PC-3 (cell line): ENCODE data around the gene RYR2. TPM values are rescaled to one million over a fixed set of nuclear protein-coding genes. Genes with fewer than 3 reads are reported as not detected.

Source experiments
- ATAC-seq: fragments of 200-7000 bp; cut with Tn5 transposase; 2 replicates; pipeline ENCODE4 v1.9.1; 2020; ENCODE audit warnings: mild to moderate bottlenecking, moderate library complexity
- BruUV-seq: library from RNA; stranded (reverse); fragments of 400-500 nt; replicated peaks from 2 replicates; lab custom pipeline; 2021; lab: Mats Ljungman, UMichigan
- CTCF ChIA-PET: fragments of 300-600 bp; sonication (Branson Sonifier 250); formaldehyde crosslinking; loops from one replicate; lab custom pipeline; 2022; ENCODE audit warnings: antibody characterized with exemption; lab: Charles Lee
- POLR2A ChIA-PET: fragments of 300-600 bp; sonication (Branson Sonifier 250); formaldehyde crosslinking; loops from one replicate; lab custom pipeline; 2022; ENCODE audit warnings: antibody characterized with exemption; ENCODE audit not compliant: unreplicated experiment; lab: Charles Lee
- DNase-seq: peaks from one replicate; pipeline ENCODE4 v3.0.0-alpha.2; 2015
- H2AFZ ChIP-seq: fragments of 300-600 bp; sonication (generic); 2 replicates; pipeline ENCODE4 v1.6.0; 2016; ENCODE audit warnings: antibody characterized with exemption, low read length
- H3F3A ChIP-seq: fragments of 300-600 bp; sonication (generic); one replicate; pipeline ENCODE4 v1.6.0; 2017; ENCODE audit warnings: antibody characterized with exemption, low read length, control low read depth, mild to moderate bottlenecking; ENCODE audit not compliant: unreplicated experiment
- H3K27ac ChIP-seq: fragments of 300-600 bp; sonication (generic); 2 replicates; pipeline ENCODE4 v1.5.1; 2016; ENCODE audit warnings: mild to moderate bottlenecking, low read length
- H3K27me3 ChIP-seq: fragments of 300-600 bp; sonication (generic); 2 replicates; pipeline ENCODE4 v1.6.1; 2016; ENCODE audit warnings: low read length, mixed read lengths
- H3K36me3 ChIP-seq: fragments of 300-600 bp; sonication (generic); 2 replicates; pipeline ENCODE4 v1.6.1; 2016; ENCODE audit warnings: low read depth, mixed run types, low read length, mixed read lengths
- H3K4me1 ChIP-seq: fragments of 300-600 bp; sonication (generic); 2 replicates; pipeline ENCODE4 v1.5.1; 2016; ENCODE audit warnings: low read length; ENCODE audit not compliant: insufficient read depth
- H3K4me2 ChIP-seq: fragments of 300-600 bp; sonication (generic); 2 replicates; pipeline ENCODE4 v1.6.0; 2016; ENCODE audit warnings: low read length
- H3K4me3 ChIP-seq: fragments of 300-600 bp; sonication (generic); 2 replicates; pipeline ENCODE4 v1.5.1; 2016; ENCODE audit warnings: mild to moderate bottlenecking, low read length, mixed read lengths
- H3K79me2 ChIP-seq: fragments of 300-600 bp; sonication (generic); 2 replicates; pipeline ENCODE4 v1.6.1; 2017; ENCODE audit warnings: low read length, mixed read lengths
- H3K9ac ChIP-seq: fragments of 300-600 bp; sonication (generic); 2 replicates; pipeline ENCODE4 v1.6.0; 2016; ENCODE audit warnings: mild to moderate bottlenecking, low read length
- H3K9me2 ChIP-seq: fragments of 300-600 bp; sonication (generic); replicated peaks from 2 replicates; pipeline ENCODE4 v1.6.1; 2016; ENCODE audit warnings: mixed run types, low read length, mixed read lengths
- H3K9me3 ChIP-seq: fragments of 300-600 bp; sonication (generic); 2 replicates; pipeline ENCODE4 v1.6.1; 2016; ENCODE audit warnings: low read length, mixed read lengths
- H4K20me1 ChIP-seq: fragments of 300-600 bp; sonication (generic); 2 replicates; pipeline ENCODE4 v1.6.1; 2016; ENCODE audit warnings: low read length, mixed read lengths
- EZH2 ChIP-seq: fragments of 300-600 bp; sonication (generic); IDR thresholded peaks from one replicate; pipeline ENCODE4 v1.6.1; 2017; ENCODE audit warnings: antibody characterized with exemption, mild to moderate bottlenecking, low read length; ENCODE audit not compliant: unreplicated experiment
- EZH2phosphoT487 ChIP-seq: fragments of 300-600 bp; sonication (generic); IDR thresholded peaks from 2 replicates; pipeline ENCODE4 v1.6.1; 2018; ENCODE audit warnings: mild to moderate bottlenecking, antibody characterized with exemption, low read length, borderline replicate concordance
- intact Hi-C: fragments of 100-400 bp; cut with micrococcal nuclease; formaldehyde crosslinking; loops from 2 replicates; pipeline ENCODE4 v1.9.0; 2023
- total RNA-seq: library from RNA; depleted of rRNA; stranded (reverse); fragments of >200 nt; gene quantifications from 2 replicates; pipeline ENCODE4 v1.2.3, GENCODE V29; 2014
- TF ChIP-seq, protein P1 (sequence below): fragments of 300-600 bp; sonication (generic); conservative IDR thresholded peaks from 2 replicates; pipeline ENCODE4 v1.5.1; 2017; ENCODE audit warnings: antibody characterized with exemption, low read depth, mild to moderate bottlenecking, low read length

RYR2 gene
- total RNA-seq, 1 experiment from 2014 or later, result not detected

DNA sequence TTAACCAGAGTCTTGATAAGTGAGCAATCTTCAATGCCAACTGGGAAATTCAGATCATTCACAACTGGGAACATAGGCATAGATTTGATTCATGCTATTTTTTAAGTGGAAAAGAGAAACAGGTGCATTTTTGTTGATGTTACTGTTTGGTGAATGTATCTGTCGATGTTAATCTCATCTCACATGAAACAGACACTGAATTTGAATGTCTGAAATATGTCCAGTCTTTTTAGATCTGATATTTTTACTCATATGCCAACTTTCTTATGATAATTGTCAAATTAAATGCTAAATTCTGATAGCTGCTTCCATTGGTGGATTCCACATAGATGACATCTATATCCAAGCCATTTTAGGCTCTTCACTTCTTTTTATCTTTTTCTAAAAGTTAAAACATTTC is 213.1 kb downstream of the RYR2 start:
- Histone ChIP-seq H3K27me3 (no peaks in the 10 kb centered on the region), H3K9me2 (no peaks in the 10 kb centered on the region), H3K4me1 (no peaks in the 10 kb centered on the region), H3K4me2 (no peak overlapping the region), H3K9me3 (no peaks in the 10 kb centered on the region), H3K9ac (no peak overlapping the region), H3K4me3 (no peak overlapping the region), H2AFZ (no peak overlapping the region), H3F3A (no peaks in the 10 kb centered on the region), H3K36me3 (no peaks in the 10 kb centered on the region), H4K20me1 (no peaks in the 10 kb centered on the region), H3K27ac (no peak overlapping the region), H3K79me2 (no peaks in the 10 kb centered on the region)
- no TSS peak for BruUV-seq
- ATAC-seq (no peak), DNase-seq (no peak)
- ChIA-PET CTCF (no interaction called here), POLR2A (no interaction called here)
- TF ChIP-seq, protein P1, sequence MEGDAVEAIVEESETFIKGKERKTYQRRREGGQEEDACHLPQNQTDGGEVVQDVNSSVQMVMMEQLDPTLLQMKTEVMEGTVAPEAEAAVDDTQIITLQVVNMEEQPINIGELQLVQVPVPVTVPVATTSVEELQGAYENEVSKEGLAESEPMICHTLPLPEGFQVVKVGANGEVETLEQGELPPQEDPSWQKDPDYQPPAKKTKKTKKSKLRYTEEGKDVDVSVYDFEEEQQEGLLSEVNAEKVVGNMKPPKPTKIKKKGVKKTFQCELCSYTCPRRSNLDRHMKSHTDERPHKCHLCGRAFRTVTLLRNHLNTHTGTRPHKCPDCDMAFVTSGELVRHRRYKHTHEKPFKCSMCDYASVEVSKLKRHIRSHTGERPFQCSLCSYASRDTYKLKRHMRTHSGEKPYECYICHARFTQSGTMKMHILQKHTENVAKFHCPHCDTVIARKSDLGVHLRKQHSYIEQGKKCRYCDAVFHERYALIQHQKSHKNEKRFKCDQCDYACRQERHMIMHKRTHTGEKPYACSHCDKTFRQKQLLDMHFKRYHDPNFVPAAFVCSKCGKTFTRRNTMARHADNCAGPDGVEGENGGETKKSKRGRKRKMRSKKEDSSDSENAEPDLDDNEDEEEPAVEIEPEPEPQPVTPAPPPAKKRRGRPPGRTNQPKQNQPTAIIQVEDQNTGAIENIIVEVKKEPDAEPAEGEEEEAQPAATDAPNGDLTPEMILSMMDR, result no peak
- TF ChIP-seq EZH2 (no peak), EZH2phosphoT487 (no peak)
- intact Hi-C loops, result no loop called here

DNA sequence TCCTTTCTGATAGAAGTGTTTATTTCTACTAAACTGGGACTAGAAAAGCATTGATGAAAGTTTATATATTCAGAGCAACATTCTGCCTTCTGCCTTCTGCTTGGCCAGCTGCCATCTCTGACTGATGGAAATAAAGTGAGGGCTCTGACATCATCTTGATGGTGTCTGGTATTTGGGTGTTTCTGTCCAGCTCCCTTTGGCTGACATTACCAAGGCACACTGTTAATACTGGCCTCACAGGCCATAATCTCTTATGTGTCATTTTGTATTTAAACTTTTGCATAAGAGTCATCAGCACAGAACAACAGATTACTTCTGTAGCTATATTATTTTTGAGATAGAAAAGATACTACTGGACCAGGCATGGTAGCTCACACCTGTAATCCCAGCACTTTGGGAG is 216.9 kb downstream of the RYR2 start:
- intact Hi-C loops, result no loop called here
- Histone ChIP-seq H3K9ac (no peak overlapping the region), H3K4me2 (no peak overlapping the region), H2AFZ (no peak overlapping the region), H3K27me3 (no peaks in the 10 kb centered on the region), H3K4me1 (no peaks in the 10 kb centered on the region), H3K79me2 (no peaks in the 10 kb centered on the region), H3K36me3 (no peaks in the 10 kb centered on the region), H3K27ac (no peak overlapping the region), H3K9me2 (no peaks in the 10 kb centered on the region), H4K20me1 (no peaks in the 10 kb centered on the region), H3K4me3 (no peak overlapping the region), H3F3A (no peaks in the 10 kb centered on the region), H3K9me3 (no peaks in the 10 kb centered on the region)
- ATAC-seq (no peak), DNase-seq (no peak)
- CTCF ChIA-PET, result no interaction called here
- POLR2A ChIA-PET, result no interaction called here
- TF ChIP-seq EZH2phosphoT487 (no peak), EZH2 (no peak)
- TF ChIP-seq, protein P1, result no peak
- BruUV-seq, result no TSS peak

DNA sequence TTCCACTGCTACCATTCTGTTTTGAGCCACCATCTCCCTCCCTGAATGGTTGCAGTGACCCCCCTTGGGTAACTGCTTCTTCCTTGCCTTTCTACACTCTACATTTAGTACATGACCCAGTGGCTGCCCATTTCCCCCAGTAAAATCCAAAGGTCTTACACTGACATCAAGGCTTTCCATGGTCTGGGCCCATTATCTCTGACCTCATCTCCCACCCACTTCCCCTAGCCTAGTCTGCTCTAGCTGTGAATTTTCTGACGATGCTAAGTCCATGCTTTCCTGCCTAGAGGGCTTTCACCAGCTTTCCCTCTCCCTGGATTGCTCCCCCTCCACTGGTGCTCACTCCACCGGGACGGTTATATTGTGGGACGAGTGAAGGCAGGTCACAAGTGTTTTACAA is 219.2 kb downstream of the RYR2 start:
- POLR2A ChIA-PET, result no interaction called here
- TF ChIP-seq EZH2phosphoT487 (no peak), EZH2 (no peak)
- TF ChIP-seq, protein P1, result no peak

More for the DNA sequence above, 219.2 kb downstream of the RYR2 start:
- H3K9ac ChIP-seq, result no peak overlapping the region
- no peaks in the 10 kb centered on the region for H3K9me3 ChIP-seq
- BruUV-seq, result no TSS peak
- CTCF ChIA-PET, result no interaction called here
- H3K36me3 ChIP-seq, result no peaks in the 10 kb centered on the region
- H3K27ac ChIP-seq, result no peak overlapping the region
- intact Hi-C loops, result no loop called here
- no peaks in the 10 kb centered on the region for H4K20me1 ChIP-seq
- DNase-seq, result no peak
- H3K79me2 ChIP-seq, result no peaks in the 10 kb centered on the region
- no peak overlapping the region for H3K4me2 ChIP-seq
- no peak overlapping the region for H2AFZ ChIP-seq
- no peaks in the 10 kb centered on the region for H3K27me3 ChIP-seq
- no peaks in the 10 kb centered on the region for H3F3A ChIP-seq
- no peaks in the 10 kb centered on the region for H3K4me1 ChIP-seq
- H3K9me2 ChIP-seq, result no peaks in the 10 kb centered on the region
- no peak overlapping the region for H3K4me3 ChIP-seq
- no peak for ATAC-seq
